ENCODE data around the gene EEPD1. TPM values are rescaled to one million over a fixed set of nuclear protein-coding genes. Genes with fewer than 3 reads are reported as not detected.
"Not testable (repeated sequence)": the region's sequence is repeated elsewhere in the genome, so short reads cannot be mapped to it uniquely, and the experiment has no call there.

EEPD1 gene
- total RNA-seq: 10 to 100 TPM in 3 of 9 donors, 1 to 10 TPM in 6; 6.0 to 14.5 (median 8.0) TPM
- polyA plus RNA-seq: 10 to 100 TPM; 10.1 to 29.0 (median 19.2) TPM
- long read RNA-seq, donor 1: 0 reads
- long read RNA-seq, donor 2: 0 reads
- long read RNA-seq, donor 3, partial matches to known transcripts: 0 of 1 reads
- long read RNA-seq, donor 3, other reads (novel, unspliced or antisense): 0 of 1 reads
- long read RNA-seq, donor 4, full-length matches to known transcripts: 2 of 5 reads
- long read RNA-seq, donor 4, partial matches to known transcripts: 1 of 5 reads
- long read RNA-seq, donor 4, other reads (novel, unspliced or antisense): 2 of 5 reads
- long read RNA-seq, donor 5, full-length matches to known transcripts: 24 of 25 reads
- long read RNA-seq, donor 5, partial matches to known transcripts: 0 of 25 reads
- long read RNA-seq, donor 5, other reads (novel, unspliced or antisense): 1 of 25 reads
- long read RNA-seq, donor 6, full-length matches to known transcripts: 4 of 6 reads
- long read RNA-seq, donor 6, partial matches to known transcripts: 0 of 6 reads
- long read RNA-seq, donor 6, other reads (novel, unspliced or antisense): 2 of 6 reads
- long read RNA-seq, donor 7, full-length matches to known transcripts: 1 of 1 reads
- long read RNA-seq, donor 7, partial matches to known transcripts: 0 of 1 reads
- long read RNA-seq, donor 7, other reads (novel, unspliced or antisense): 0 of 1 reads
- long read RNA-seq, donor 8, full-length matches to known transcripts: 2 of 2 reads
- long read RNA-seq, donor 8, partial matches to known transcripts: 0 of 2 reads
- long read RNA-seq, donor 8, other reads (novel, unspliced or antisense): 0 of 2 reads
- long read RNA-seq, donor 9, full-length matches to known transcripts: 2 of 2 reads
- long read RNA-seq, donor 9, partial matches to known transcripts: 0 of 2 reads
- long read RNA-seq, donor 9, other reads (novel, unspliced or antisense): 0 of 2 reads
- long read RNA-seq, donor 10: 0 reads

GRCh38 chr7:36152756-36153570 is at the start of gene EEPD1:
EEPD1 (plus strand) TSS chr7:36153254; CDS start chr7:36154325, 1,071 bp downstream.
- 0 to 1% (median 0%) methylated on average over 9 to 88 of the region's 88 CpGs for WGBS, 4 donors
- Histone ChIP-seq H3K27ac (peak within 1 kb of the TSS in 4 of 5 donors; percentile 66 to 83 (median 72)), H3K4me1 (replicated peaks in 1 of 2) (peaks cover 14 to 37% of the 10 kb centered on the region in 2 donors), H3K27me3 (no peaks in the 10 kb centered on the region), H3K36me3 (replicated peaks in 1 of 2) (no peaks in the 10 kb centered on the region), H3K9me3 (replicated peaks in 1 of 3) (no peaks in the 10 kb centered on the region), H3K4me3 (peak within 1 kb of the TSS; percentile 41 to 76 (median 48))
- DNase-seq: peak; percentile 100
- TF ChIP-seq CTCF (IDR thresholded peaks at IDR 0.05): peak in 1 of 6 experiments; percentile 7
- TF ChIP-seq POLR2A (IDR thresholded peaks at IDR 0.05): peak; percentile 39 to 84
- intact Hi-C loops (cut with DNase I): no loop called here

- intact Hi-C loops (cut with DNase I): no loop called here
Observed at GRCh38 chr7:36103837-36104561, 49.1 kb upstream of the EEPD1 start.

GRCh38 chr7:36106972-36107908 is 45.8 kb upstream of the EEPD1 start:
- H3K9me3 ChIP-seq (replicated peaks in 1 of 3); H3K27me3 ChIP-seq; H3K27ac ChIP-seq; DNase-seq; intact Hi-C loops (cut with DNase I); H3K4me1 ChIP-seq (replicated peaks in 1 of 2); H3K36me3 ChIP-seq (replicated peaks in 1 of 2); H3K4me3 ChIP-seq: not testable (repeated sequence)
- 76 to 93% (median 82%) methylated on average over 5 to 8 of the region's 8 CpGs for WGBS, 4 donors

More at GRCh38 chr7:36103837-36104561, 49.1 kb upstream of the EEPD1 start:
- Histone ChIP-seq H3K4me1 (replicated peaks in 1 of 2) (no peaks in the 10 kb centered on the region), H3K4me3 (no peak overlapping the region), H3K36me3 (replicated peaks in 1 of 2) (no peaks in the 10 kb centered on the region), H3K9me3 (replicated peaks in 1 of 3) (no peaks in the 10 kb centered on the region), H3K27ac (no peak overlapping the region), H3K27me3 (no peaks in the 10 kb centered on the region)
- no peak for DNase-seq
- 50 to 64% (median 59%) methylated on average over 3 of the region's 3 CpGs for WGBS, 4 donors
- TF ChIP-seq POLR2A (IDR thresholded peaks at IDR 0.05) (no peak), CTCF (IDR thresholded peaks at IDR 0.05) (no peak)
